Stimulated activated CD8-positive, alpha-beta memory T cell treated with anti-CD3 and anti-CD28 coated beads, Interleukin-4, amount 100 ng/mL, for 1 hour (primary cell): Measurements from ENCODE around the gene PALLD.

ENCODE experiments used
- DNase-seq, 2 donors: peaks; one replicate each; pipeline ENCODE4 v3.0.0-alpha.2; 2020; ENCODE audit warnings: low read depth in 2 of 2, low spot score in 1 of 2

PALLD gene

GRCh38 chr4:168642591-168642990 lies 145.7 kb downstream of the PALLD start:
- DNase-seq, result no peak

- DNase-seq, result no peak
Observed at GRCh38 chr4:168643111-168643795, 146.4 kb downstream of the PALLD start.

GRCh38 chr4:168643796-168644159 lies 146.9 kb downstream of the PALLD start:
- DNase-seq, result no peak

GRCh38 chr4:168646001-168646768 lies 149.3 kb downstream of the PALLD start:
- no peak for DNase-seq

GRCh38 chr4:168647646-168648375 lies 151.0 kb downstream of the PALLD start:
- no peak for DNase-seq

GRCh38 chr4:168648494-168648893 lies 151.6 kb downstream of the PALLD start:
- no peak for DNase-seq

GRCh38 chr4:168648929-168649328 lies 152.1 kb downstream of the PALLD start:
- no peak for DNase-seq

GRCh38 chr4:168651374-168651773 lies 154.5 kb downstream of the PALLD start:
- DNase-seq, result no peak

GRCh38 chr4:168651864-168652263 lies 155.0 kb downstream of the PALLD start:
- no peak for DNase-seq

GRCh38 chr4:168652755-168653154 lies 155.9 kb downstream of the PALLD start:
- DNase-seq, result no peak

- no peak for DNase-seq
Observed at GRCh38 chr4:168654104-168654847, 157.4 kb downstream of the PALLD start.

GRCh38 chr4:168654848-168655174 lies 158.0 kb downstream of the PALLD start:
- DNase-seq, result no peak

GRCh38 chr4:168655182-168655581 lies 158.3 kb downstream of the PALLD start:
- DNase-seq, result no peak

GRCh38 chr4:168656055-168656660 lies 159.3 kb downstream of the PALLD start:
- no peak for DNase-seq

- no peak for DNase-seq
Observed at GRCh38 chr4:168656946-168657473, 160.2 kb downstream of the PALLD start.

GRCh38 chr4:168658751-168659150 lies 161.9 kb downstream of the PALLD start:
- DNase-seq, result no peak

GRCh38 chr4:168659741-168660465 lies 163.1 kb downstream of the PALLD start:
- DNase-seq, result no peak

GRCh38 chr4:168662297-168662984 lies 165.6 kb downstream of the PALLD start:
- DNase-seq, result no peak

GRCh38 chr4:168664242-168664891 lies 167.5 kb downstream of the PALLD start:
- no peak for DNase-seq
